HG02759 (cell line): Measurements from ENCODE around the gene FMN1.
A peak's percentile ranks its signal among the peaks of the same experiment; 100 is the strongest.

Source experiments
- ATAC-seq: cut with Tn5 transposase; IDR thresholded peaks from one replicate; pipeline ENCODE4 v1.9.1; 2021; ENCODE audit warnings: mild to moderate bottlenecking, moderate library complexity; ENCODE audit not compliant: unreplicated experiment

The FMN1 gene

DNA sequence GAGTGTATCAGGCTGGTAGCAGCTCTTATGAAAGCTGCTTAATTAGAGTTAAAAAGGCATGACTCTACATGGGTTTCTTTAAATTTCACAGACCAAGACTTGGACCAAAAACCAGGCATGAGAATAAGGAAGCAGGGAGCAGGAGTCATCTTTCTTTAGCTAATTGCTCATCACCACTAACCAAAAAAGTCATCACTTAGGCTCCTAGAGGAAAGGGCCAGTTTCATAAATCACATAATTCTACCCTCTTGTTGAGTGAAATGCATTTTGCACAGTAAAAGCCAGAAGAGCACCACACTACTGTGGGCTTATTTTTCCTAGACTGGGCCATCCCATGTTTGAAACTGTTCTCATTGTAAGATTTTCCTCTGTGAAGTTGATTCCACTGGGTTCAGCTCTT, 301.1 kb downstream of the FMN1 start:
- no peak for ATAC-seq

DNA sequence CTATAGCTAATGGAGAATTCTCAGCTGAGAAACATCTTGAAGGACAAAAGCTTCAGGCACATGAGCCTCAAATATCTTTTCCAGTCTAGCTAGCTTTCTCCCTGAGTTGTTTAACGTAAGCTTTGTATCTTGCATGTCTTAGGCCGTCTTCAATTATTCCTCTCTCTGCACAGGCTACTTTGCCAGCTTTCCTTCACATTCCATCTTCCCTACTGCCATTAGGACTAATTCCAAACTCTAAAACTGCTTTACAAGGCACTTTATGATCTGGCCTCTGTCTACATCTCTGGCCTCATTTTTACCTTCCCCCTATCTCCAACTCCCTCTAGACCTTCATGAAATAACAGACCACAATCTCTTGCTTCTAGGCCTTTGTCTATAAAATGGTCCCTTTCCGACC, 305.3 kb downstream of the FMN1 start:
- no peak for ATAC-seq

DNA sequence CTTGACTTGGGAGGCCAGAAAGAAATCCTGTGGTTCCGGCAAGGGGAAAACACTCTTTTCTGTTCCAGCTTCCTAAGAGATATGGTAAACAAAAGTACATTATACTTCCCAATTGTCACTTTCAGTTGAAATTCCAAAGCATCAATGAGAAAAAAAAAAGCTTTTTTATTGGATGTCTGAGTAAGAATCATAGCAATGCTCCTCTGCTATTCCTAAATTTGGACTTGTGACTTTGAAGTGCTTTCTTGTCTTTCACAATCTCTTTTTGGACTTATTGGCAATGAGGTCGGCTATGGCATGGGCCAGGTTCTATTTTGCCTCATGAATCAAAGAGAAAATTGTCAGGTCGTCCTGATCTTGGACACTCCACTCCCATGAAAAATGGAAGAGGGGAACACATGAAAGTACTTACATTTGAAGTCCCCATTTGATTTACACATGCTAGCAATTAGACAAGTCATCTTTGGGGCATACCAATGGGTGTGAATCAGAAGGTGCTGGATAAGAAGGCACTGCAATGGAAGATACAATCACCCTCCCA, 306.2 kb downstream of the FMN1 start:
- ATAC-seq, result no peak

DNA sequence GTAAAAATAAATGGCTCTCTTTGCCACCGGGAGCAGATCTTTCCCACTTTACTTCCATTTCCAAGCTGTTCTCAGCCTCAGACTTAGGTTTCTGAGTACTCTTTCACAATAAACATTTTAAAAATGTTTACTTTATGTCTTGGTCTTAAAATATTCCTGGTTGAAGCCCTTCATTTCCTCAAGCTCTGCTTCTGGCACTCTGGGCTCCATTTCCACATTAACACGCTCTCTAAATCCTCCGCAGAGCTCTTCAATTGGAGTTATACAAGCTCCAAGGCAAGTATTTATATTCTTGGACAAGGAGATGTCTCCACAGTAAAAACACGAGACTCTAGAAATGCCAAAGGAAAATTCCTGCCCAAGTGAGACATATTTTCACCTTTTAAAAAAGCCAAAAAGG, 307.4 kb downstream of the FMN1 start:
- ATAC-seq, result no peak

DNA sequence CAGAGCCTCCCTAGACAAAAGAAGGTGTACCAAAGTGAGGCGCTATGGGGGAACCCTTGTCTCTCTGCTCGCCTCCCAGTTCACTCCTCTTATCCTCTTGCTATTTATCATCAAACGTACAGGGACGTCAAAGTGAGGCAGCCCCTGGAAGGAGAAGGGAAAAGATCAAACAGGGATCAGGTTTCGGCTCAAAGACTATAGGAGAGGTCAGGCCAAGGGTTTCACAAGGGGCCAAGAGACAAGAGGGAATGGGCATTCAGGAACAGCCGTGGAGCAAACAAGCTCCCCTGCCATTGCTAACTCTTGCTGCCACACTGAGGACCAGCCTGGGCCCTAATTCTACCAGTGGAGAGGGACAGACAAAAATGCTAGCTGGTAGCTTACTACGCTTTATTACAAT, 308.1 kb downstream of the FMN1 start:
- no peak for ATAC-seq

DNA sequence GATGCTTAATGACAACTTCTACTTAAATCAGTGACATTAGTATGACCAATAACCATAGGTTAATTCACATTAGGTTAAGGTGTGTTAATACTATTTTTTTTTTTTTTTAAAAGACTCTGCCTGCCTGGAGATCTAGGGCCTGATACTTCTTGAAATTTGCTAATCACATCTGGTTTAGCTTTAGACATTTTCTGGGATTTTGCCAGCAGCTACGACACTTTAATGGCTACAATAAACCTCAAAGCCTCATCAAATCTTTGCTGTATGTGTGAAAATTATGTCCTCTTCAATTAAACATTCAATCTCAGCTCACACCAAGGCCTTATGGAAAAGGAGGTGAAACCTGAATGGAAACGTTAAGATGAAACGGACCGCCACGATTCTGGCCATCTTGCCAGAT, 308.8 kb downstream of the FMN1 start:
- ATAC-seq, result no peak

DNA sequence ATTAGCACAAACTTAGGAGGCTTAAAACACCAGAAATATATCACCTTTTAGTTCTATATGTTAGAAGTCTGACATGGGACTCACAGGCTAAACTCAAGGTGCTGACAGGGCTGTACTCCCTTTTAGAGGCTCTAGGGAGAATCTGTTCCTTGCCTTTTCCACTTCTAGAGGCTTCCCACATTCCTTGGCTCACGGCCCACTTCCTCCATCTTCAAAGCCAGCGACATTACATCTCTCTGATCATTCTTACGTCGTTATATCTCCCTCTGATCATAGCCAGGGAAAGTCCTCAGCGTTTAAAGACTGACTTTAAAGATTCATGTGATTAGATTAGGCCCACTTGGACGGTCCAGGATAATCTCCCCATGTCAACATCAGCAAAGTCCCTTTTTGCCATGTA, 310.4 kb downstream of the FMN1 start:
- no peak for ATAC-seq

DNA sequence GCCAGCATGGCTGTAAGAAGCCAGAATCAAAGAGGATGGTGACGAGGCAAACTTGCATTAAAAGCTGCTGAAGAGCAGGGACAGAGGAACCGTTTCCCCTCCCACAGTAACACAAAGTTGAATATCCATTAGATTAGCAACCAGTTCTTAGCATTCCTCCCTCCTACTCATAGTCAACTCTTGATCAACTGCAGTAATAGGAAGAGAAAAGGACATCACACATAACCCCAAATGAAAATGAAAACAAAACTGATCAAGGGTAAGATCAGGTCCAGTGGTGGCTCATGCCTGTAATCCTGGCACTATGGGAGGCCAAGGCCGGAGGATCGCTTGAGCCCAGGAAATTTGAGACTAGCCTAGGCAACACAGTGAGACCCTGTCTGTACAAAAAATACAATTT, 311.6 kb downstream of the FMN1 start:
- no peak for ATAC-seq

DNA sequence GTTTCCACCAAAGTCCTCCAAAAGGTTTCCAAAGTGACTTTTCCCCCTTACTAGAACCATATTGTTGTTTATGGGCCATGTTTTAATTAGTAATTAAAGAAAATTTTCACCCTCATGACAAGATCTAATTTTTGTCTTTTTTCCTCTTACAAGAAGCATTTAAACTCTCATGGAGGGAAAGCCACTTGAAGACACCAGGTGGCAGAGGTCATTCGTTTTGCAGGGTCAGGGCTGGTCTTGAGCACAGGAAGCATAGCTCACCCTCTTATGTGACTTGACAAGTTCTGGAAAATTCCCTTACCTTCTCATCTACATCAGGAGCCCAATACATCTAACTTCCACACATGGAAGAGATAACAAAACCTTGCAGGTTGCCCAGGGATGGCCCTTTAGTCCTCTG, 313.0 kb downstream of the FMN1 start:
- ATAC-seq, result no peak

DNA sequence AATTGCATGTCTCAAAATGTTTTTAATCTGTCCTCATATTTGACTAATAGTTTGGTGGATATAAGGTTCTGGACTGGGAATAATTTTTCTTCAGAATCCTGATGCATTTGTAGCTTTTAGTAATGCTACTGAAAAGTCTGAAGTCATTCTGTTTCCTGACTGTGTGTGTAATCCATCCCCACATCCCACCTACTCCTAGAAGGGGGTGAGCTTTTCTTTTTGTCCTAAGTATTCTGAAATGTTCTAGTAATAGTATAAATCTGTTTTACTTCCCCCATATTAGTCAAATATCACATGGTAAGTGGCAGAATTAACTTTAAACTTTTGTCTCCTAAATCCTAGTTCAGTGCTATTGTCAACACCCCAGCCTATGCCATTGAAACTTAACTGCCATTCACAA, 313.9 kb downstream of the FMN1 start:
- ATAC-seq, result no peak

DNA sequence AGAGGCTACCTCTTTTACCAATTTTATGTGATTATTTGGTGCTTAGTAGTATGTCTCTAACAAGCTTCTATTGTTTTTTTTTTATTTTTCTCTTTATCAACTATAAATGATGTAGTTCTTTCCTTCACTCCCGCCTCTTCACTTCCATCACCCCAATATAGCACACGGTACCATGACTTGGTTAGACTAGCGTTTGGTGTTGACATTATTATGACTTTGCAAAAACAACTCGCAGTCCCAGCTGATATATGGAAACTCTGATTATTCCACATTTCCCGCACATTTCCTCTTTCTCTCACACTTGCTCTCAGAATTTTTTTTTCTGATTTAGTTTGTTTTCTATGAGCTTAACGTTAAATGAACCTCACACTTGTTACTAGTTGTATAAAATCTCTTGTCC, 314.5 kb downstream of the FMN1 start:
- no peak for ATAC-seq

DNA sequence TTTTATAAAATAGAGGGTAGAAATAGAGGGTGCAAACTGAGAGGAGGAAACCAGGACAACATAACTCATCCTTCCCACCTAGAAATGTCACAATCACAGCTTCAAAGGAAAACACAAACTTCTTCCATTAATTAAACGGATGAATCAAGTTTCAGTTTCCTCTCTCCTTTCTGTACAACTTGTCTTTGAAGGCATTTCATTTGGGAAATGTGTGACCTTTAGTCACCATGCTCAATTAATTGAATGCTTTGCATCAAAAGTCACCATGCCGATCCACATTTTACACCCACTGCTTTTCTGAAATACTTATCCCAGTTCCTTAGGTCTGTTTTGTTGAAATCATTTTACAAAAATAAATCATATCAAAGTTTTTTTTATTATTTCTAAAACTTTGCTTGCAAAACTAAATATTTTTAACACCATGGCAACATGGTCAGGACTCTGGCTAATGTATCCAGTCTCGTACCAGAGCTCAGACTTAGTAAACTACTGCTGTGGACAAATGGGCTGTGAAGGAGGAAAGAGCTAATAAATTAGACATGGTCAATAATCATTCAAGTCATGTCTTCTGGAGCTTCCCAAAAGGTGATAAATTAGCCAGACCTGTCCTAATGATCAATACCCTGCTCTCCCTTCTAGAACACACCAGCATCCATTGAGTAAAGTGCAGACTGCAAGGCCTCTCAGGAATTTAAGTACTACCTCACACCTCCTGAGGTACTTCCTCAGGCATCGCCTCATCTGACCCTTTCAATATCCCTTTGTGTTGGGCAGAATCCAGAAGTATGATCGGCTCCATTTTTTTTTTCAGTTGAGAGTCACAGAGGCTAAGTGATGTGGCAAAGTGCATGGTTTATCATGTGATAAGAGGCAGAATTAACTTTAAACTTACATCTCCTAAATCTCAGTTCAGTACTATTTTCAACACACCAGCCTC, 315.4 kb downstream of the FMN1 start:
- ATAC-seq, result no peak

DNA sequence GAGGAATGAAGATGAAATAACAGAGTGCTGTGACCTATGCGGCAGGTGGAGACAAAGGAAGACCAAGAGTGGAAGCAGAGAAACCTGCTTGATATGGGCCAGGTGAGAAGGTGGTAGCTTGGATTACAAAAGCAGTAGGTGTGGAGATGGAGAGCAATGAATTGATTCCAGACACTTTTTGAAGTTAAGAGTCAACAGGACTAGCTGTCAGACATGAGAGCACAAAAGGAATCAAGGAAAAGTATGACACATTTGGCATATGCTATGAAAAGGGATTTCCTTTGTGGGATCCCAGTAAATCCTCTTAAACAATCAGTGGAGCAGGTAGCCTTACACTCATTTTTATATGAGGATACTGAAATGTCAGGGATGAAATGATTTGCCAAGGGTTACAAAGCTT, 316.2 kb downstream of the FMN1 start:
- no peak for ATAC-seq

DNA sequence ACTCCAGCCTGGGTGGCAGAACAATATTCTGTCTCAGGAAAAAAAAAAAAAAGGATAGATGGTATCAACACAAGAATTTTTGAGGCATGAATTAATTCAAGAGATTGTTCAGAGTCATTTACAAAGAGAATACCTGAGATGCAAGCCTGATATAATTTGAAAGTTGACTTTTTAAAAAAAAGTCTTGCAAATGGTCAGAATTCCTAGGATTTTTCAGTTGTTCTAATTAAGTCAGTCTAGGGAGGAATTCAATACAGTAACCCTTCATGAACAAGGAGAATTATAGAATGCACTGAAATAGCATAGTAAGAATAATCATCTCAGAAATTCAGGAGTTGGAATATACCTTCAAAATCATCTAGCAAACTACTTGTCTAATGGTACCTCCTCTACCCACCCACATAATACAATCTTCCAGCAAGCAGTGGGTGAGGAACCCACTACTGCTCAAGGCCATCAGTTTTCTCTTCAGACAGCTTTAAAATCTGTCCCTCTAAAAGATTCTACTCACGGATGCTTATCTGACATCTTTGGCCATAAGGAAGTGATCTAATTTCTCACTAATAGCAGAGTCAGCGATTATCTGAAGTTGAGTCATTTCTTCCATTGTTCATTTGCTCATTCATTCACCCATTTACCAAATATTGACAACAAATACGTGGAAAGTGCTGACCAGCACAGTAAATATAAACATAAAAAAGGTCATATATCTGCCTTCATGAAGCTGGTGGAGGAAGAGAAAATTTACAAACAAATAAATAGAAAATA, 317.1 kb downstream of the FMN1 start:
- no peak for ATAC-seq

DNA sequence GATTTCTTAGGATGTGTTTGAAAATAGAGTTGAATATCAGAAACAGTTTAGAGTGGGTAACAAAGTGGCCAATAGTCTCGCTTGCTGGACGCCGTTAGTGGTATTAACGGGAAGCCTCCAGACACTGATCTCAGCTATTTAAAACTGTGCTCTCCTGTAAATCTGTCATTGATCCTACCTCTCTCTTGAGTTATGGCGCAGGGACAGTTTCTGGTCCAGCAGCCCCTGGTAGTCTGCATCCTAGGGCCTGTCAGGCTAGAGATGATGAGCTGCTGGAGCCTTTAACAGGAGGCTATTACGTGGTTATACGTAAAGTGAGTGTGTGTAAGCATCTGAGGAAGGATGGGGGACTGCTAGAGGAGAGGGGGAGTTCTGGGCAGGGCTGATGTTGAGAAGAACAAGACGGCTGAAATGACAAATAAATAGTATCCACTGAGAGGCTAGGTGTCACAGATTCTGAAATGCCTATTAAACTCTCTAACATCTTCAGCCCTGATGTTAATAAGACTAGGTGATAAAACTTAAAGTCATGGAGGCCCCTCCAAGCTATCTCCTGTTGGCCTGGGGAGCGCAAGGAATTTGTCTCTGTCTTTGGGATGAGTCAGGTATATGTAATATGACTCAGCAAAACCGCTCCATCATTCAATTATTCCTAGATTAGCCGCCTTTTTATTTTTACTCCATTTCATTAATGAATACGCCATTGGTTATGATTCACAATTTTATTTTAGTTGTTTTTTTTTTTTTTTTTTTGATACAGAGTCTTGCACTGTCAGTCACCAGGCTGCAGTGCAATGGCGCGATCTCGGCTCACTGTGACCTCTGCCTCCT, 321.0 kb downstream of the FMN1 start:
- ATAC-seq, result no peak

DNA sequence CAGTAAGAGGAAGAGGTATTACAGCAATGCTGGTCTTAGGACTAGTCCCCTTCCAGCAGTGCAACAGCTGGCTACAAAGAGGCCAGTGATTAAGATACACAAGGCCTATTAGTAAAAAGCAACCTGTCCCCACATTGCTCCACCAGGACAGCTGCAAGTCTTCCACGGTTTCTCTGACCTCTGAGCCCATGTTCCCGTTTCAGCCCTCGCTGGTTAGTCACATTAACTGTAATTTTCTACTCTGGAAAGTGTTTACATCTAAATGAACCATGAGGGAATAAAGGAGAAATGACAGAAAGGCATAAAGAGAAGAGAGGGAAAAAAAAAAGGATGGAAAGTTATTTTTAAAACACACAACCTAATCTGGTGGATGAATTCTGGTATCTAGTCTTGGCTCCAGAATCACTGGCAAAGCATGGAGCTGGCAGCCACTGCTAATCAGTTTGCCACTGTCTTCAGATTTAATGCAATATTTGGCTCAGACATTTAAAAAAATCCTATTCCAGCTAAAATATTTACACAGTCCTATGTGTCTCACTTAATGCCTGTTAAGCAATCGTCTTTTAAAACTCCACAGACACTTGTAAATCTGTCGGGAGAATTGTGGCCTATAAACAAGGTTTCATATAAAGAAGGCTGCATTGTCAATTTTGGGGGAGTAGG, 321.8 kb downstream of the FMN1 start:
- no peak for ATAC-seq

DNA sequence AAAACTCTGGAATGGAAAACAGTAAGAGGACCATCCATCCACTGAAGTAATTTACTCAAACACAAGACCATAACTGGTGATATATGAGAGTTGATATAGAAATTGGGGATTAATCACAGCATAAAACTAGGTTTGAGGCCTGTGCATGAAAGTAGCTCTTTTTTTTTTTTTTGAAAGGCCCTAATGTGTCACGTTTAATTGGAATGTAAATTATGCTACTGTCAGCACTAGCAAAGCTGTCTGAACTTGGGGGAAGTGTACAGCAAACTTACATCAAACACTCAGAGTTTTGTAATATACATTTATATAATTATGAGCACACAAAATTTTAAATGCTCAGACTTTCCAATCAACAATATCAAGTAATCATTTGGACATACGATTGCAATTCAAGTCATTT, 322.6 kb downstream of the FMN1 start:
- no peak for ATAC-seq

DNA sequence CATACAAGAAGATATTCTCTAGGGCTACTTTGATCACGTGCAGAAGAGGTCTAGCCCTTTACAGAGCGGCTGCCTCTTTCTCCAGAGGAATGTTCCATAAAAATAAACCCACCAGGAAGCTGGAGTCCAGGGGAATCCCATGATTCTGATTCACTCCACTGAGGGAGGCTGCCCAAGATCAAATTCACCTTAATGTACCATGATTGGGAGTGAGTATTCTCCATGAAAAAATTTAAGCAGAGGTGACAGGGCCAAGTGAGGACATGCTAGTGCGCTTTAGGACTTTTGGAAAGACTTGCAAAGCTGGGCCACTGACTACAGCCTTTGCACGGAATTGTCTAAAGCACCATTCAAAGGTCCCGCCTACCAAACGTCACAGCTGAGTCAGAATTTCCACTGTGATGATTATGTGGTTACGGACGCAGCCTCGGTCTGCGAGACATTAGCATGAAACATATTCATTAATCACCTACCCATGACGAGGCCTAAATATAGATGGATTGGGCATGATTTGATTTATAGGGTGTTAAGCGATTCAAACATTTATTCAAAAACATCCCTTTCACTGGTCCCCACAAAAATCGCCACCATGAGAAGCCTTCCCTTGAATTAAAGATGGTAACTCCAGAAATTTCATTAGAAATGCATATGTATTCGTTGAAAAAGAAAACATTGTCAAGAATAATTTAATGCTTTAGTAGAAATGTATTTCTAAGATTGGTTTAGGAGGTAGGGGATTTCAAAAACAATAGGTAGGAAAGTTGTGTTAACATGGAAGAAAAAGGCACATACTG, 324.1 kb downstream of the FMN1 start:
- ATAC-seq, result peak; percentile 72

DNA sequence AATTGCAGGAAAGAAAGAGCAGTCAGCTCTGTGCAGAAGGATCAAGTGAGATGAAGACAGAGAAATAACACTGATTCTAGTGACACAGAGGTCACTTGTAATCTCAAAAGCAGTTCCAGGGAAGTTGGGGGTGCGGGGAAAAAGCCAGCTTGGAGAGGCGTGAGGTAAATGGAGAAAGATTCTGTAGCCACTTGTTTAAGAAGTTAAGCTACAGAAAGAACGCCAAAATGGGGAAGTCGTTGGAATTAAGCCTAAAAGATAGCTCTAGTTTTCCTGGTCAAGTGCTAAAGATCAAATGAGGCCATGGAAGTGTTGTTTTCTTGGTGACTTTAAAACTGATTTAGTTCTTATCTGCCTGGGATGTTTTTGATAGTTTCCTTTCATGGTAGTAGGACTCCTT, 324.7 kb downstream of the FMN1 start:
- no peak for ATAC-seq

DNA sequence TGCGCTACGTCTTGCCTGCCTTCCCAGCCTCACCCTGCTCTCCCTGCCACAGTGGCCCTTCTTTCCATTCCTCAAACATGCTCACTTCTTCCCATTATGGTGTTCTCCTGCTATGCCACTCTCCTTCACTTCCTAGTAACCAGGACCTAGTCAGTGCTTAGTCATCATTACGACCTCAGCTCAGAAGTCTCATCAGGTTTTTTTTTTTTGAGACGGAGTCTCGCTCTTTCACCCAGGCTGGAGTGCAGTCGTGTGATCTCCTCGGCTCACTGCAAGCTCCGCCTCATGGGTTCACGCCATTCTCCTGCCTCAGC, 327.2 kb downstream of the FMN1 start:
- ATAC-seq, result no peak
